GM12865 (cell line): ENCODE data around the gene GAL3ST3.

Experiments used
- DNase-seq: peaks from one replicate; pipeline ENCODE4 v3.0.0; 2010; ENCODE audit warnings: low read depth
- H3K4me3 ChIP-seq: 2 replicates; pipeline ENCODE4 v1.5.1; 2011; ENCODE audit warnings: mild to moderate bottlenecking, low read depth, low read length, control low read depth
- TF ChIP-seq, protein P1 (sequence below): IDR thresholded peaks from 2 replicates; pipeline ENCODE4 v1.5.1; 2011; ENCODE audit warnings: low read length, control low read depth, low read depth, inconsistent platforms; ENCODE audit not compliant: insufficient read depth; ENCODE audit errors: missing control alignments

GAL3ST3 gene

DNA sequence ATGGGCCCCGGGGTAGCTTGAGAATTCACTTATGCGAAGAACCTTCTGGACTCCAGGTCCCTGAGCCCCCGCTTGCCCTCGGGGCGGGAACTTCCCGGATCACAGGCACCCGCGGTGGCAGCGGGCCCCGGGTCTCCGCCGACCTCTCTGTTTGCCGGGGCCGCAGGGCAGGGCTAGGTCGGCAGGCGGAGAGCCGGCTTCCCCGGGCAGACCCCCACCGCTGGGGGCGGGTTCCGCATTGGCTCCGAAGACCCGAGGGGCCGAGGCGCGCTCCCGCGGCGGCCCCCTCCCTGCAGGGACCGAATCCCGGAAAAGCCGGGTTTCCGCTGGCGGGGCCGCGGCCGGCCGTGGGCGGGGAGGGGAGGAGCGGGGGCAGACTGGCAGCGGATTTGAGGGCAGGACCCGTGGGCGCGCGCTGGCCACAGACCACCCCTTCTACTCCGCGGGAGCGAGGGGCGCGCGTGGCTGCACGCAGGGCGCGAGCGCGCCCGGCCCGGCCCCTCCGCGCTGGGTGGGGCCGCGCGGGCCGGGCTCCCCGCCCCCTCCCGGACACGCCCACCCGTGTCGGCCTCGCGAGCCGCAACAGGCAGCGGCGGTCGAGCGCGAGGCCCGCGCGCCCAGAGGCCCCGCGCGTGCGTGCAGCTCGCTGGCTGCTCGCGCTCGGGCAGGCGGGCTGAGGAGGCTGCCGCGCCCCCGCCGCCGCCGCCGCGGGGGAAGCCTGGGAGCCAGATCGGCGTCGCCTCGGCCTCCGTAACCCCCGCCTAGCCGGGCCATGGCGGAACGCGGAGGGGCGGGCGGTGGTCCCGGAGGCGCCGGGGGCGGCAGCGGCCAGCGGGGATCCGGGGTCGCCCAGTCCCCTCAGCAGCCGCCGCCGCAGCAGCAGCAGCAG is 21.0 kb upstream of the GAL3ST3 start, which contains the start of gene PACS1:
PACS1 (plus strand) TSS at position 558 of the 889 bp plus-strand sequence; CDS start at position 773, 215 bp downstream.
- TF ChIP-seq, protein P1, sequence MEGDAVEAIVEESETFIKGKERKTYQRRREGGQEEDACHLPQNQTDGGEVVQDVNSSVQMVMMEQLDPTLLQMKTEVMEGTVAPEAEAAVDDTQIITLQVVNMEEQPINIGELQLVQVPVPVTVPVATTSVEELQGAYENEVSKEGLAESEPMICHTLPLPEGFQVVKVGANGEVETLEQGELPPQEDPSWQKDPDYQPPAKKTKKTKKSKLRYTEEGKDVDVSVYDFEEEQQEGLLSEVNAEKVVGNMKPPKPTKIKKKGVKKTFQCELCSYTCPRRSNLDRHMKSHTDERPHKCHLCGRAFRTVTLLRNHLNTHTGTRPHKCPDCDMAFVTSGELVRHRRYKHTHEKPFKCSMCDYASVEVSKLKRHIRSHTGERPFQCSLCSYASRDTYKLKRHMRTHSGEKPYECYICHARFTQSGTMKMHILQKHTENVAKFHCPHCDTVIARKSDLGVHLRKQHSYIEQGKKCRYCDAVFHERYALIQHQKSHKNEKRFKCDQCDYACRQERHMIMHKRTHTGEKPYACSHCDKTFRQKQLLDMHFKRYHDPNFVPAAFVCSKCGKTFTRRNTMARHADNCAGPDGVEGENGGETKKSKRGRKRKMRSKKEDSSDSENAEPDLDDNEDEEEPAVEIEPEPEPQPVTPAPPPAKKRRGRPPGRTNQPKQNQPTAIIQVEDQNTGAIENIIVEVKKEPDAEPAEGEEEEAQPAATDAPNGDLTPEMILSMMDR, result no peak
- H3K4me3 ChIP-seq, result peak within 1 kb of the TSS; percentile 75
- peak; percentile 93 for DNase-seq

DNA sequence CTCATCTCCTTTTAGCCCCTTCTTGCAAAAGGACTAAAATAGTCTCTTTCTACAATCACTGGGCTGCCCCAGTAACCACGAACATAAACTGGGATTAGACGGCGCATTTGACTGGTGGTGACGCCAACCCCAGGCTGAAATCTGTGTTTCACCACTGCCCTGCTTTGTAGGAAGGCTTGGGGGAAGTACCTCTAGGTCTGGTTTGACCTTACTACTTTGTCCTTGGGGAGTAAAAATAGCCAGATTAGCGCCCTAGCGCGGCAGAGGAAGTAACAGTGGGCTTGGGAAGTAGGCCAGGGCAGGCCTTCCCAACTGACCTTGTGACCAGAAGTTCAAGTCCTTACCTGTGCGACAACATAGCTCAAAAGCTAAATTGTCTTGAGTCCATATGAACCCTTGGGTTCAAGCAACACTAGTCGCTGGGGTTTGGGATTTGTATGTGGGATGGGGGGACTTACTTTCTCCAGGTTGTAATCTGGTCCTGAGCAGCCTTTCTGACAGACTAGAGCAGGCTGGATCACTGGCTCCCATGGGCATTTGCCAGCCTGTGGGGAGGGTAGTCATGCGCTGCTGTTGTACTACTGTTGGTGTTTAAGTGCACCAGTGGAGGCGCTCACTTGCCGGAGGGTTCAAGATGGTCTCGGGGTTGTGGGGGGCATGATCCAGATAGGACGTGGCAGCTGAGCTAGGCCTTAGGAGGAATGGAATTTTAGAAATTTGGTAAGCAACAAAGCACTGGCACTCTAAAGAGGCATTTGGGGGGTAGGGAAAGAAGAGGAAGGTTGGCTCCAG is 20.2 kb upstream of the GAL3ST3 start:
- TF ChIP-seq, protein P1, result peak; percentile 30
- peak; percentile 86 for DNase-seq
- peak overlapping the region; percentile 65 for H3K4me3 ChIP-seq

DNA sequence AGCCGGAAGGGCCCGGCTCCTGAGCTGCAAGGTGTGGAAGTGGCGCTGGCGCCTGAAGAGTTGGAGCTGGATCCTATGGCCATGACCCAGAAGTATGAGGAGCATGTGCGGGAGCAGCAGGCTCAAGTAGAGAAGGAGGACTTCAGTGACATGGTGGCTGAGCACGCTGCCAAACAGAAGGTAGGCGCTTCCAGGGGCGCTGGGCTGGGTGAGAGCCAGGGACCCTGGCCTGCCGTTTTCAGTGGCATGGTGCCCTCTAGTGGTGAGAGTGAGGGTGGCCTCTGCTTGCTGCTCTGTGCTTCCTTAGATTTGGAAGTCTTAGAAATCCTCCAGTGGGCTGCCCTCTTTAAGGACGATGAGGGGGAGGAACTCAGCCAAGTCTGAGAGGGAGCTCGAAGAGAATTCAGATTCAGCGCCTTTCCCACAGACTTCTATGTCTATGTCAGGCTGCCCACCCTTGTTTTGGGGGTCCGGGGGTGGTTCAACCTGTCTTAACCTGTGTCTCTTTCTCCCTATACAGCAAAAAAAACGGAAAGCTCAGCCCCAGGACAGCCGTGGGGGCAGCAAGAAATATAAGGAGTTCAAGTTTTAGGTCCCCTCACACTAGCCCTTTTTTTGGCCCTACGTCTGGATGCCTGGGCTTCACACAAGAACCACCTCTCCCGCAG is 19.3 kb upstream of the GAL3ST3 start:
- DNase-seq, result peak; percentile 81
- TF ChIP-seq, protein P1, result peak; percentile 90
- H3K4me3 ChIP-seq, result peak overlapping the region; percentile 65

DNA sequence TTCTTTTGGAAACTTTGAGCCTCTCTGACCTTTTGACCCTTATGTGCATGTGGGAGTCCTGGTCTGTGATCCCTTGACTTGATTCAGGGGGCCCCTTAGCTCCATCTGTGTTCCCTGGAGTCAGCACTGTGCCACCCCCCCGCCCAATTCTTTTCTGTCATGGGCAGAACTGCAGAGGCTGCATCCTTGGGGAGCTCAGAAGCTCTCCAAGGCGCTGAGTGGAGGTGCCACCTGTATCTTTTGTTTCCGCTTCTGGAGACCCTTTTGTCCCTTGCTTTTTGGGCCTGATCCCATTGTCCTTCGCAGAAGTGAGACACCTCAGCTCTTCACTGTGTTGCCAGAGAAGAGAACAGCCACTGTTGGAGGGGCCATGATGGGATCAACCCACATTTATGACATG is 18.7 kb upstream of the GAL3ST3 start:
- H3K4me3 ChIP-seq, result no peak overlapping the region
- TF ChIP-seq, protein P1, result no peak
- DNase-seq, result no peak

DNA sequence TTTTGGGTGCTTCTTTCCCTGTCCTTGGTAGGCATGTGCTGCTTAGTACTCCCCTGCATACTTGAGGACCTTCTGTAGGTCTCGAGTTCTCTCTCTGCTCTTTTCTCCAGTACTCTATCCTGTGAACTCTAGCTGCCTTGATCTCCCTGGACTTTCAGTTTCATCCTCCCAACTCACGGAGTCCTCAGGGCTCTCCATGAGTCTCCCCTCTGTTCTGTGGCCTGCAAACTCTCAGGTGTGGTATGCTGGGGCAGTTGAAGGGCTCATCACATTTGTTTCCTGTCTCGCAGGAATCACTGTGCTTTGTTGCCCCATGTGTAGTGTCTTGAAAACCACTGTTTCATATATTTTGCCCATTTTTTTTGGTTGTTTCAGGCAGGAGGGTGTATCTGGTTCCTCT is 17.8 kb upstream of the GAL3ST3 start:
- TF ChIP-seq, protein P1, result no peak
- H3K4me3 ChIP-seq, result no peak overlapping the region

DNA sequence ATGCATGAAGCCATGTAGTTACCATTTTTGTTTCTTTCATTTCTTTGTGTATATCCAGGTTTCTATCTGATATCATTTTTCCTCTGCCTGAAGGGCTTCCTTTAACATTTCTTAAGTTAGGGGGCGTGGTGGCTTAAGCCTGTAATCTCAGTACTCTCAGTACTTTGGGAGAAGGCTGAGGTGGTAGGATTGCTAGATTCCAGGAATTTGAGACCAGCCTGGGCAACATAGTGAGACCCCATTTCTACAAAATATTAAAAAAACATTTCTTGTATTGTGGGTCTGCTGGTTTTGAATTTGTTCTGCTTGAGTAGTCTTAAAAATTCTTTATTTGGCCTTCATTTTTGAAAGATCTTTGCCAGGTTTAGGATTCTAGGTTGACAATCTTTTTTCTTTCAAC is 15.6 kb upstream of the GAL3ST3 start:
- no peak for DNase-seq
- no peak overlapping the region for H3K4me3 ChIP-seq
- TF ChIP-seq, protein P1, result no peak

More for the DNA sequence above, 17.8 kb upstream of the GAL3ST3 start:
- no peak for DNase-seq
